Activated naive CD8-positive, alpha-beta T cell treated with anti-CD3 and anti-CD28 coated beads, Interleukin-2, amount 50 U/mL, for 16 hours (primary cell): Measurements from ENCODE around the gene IER5.
"Not testable (repeated sequence)": the region's sequence is repeated elsewhere in the genome, so short reads cannot be mapped to it uniquely, and the experiment has no call there.

Experiments
- DNase-seq: peaks from one replicate; pipeline ENCODE4 v3.0.0-alpha.2; 2020; ENCODE audit warnings: low read depth, low spot score

IER5 gene

DNA sequence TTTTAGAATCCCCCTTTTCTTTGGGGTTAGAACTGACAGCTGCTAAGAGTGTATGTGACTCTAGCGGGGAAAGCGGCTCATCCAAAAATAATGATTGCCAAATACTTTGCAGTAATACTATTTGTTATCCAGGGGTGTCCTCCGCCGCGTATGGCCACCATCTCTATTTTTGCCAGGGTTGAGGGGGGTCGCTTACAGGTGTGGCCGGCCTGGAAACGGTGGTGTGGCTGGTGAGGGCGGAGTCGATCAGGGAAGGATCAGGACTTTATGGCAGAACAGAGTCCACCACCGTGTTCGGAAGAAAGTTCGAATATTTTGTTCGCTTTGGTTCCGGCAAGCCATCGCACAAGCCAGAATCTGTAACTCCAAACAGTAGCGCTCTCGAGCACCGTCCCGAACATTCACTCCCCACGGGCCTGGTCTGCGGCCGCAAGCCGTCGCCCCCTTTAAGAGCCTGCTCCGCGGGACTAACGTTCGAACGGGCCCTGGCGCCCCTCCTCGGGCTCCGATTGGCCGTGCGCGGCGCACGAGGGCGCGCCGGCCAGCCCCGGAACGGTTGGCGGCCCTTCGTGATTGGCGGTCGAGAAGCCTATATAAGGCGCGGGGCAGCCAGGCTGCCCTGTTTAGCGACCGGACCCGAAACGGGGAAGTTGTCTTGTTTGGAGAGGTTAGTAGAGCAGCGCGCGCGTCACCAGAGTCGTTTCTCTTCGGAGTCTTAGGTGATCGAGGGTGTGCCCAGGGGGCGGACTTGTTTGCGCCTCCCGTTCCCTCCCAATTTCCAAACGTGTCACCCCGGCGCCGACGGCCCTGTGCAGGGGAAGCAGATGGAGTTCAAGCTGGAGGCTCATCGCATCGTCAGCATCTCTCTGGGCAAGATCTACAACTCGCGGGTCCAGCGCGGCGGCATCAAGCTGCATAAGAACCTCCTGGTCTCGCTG, at the start of gene IER5:
Gene IER5, plus strand, starts transcription at position 622 of the 938 bp plus-strand sequence. Its CDS starts 203 bp downstream, at position 825.
- peak; percentile 89 for DNase-seq

DNA sequence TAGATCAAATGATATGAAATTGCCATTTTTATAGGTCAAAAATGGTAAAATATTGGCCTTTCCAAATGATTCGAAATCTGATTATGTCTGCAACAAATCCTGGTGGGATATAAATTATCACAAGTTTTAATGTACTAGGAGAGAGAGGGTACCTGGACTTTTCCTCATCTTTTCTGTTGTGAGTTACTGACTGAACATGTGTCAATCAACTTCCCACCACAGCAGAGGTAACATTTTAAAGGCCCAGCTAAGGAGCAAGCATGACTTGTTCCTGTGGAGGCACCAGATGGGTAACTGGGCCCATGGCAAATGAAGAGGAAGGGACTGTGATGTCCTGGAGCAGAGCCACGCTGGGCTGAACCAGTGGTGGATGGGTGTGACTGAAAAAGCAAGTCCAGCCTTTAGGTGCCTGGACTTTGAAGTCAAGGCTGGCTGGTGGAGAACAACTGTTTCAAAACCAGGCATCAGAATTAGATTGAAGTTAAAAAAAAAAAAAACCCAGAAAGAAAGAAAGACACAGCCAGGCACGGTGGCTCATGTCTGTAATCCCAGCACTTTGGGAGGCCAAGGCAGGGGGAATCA, 48.1 kb upstream of the IER5 start:
- DNase-seq = no peak

DNA sequence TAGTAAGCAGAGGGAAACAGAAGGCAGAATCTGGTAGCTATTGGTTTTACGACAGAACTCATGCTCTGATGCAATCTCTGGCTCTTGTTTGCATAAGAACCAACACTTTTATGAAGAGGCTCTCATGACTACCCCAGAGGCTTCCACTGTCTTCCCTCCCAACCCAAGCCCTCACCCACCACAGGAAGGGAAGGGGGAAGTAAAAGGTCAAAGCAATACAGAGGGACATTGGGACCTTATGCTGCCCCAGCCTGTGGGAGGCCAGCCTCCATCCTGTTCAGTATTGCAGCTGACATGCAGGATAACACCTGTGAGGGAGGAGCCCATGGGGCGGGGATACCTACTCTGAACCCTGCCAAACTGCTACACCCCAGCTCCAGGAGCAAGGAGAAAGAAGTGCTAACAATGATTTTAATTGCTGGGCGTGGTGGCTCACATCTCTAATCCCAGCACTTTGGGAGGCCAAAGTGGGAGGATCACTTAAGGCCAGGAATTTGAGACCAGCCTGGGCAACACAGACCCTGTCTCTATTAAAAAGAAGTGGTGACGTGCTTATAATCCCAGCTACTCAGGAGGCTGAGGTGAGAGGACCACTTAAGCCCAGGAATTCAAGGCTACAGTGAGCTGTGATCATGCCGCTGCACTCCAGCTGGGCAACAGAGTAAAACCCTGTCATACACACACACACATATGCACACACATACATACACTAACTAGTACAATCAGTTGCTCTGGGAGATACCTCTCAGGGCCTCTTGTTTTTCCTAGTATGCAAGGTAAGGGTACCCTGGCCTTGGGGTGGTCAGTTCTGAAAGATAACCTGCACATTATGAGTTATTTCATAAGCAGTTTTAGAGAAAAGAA, 45.2 kb upstream of the IER5 start:
- no peak for DNase-seq

DNA sequence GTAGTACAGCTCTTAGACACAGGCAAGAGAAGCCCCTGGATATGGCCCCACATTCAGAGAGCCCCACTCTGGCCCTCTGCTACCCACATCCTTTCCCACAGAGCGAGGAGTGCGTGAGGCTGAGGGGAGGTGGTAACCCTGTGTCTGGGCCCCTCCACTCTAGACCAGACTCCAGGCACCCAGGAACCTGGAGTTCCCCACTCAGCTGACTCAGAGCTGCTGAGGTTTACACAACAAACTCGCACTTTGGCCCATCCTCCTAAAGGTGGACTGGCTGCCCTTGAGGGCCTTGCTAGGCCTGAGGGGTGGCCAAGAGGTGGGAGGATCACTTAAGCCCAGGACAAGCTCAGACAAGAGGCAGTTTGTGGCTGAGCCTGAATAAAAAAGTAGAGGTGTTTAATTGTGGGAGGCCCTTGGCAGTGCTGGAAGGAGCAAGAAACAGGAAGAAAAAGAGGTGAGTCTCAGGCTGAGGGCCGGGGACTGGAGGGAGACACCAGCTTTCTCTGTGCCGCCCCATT, 44.0 kb upstream of the IER5 start:
- DNase-seq = peak; percentile 14

DNA sequence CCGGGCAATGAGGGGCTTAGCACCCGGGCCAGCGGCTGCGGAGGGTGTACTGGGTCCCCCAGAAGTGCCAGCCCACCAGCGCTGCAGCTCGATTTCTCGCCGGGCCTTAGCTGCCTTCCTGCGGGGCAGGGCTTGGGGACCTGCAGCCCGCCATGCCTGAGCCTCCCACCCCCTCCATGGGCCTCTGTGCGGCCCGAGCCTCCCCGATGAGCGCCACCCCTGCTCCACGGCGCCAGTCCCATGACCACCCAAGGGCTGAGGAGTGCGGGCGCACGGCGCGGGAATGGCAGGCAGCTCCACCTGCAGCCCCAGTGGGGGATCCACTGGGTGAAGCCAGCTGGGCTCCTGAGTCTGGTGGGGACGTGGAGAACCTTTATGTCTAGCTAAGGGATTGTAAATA, 42.6 kb upstream of the IER5 start:
- DNase-seq = not testable (repeated sequence)

DNA sequence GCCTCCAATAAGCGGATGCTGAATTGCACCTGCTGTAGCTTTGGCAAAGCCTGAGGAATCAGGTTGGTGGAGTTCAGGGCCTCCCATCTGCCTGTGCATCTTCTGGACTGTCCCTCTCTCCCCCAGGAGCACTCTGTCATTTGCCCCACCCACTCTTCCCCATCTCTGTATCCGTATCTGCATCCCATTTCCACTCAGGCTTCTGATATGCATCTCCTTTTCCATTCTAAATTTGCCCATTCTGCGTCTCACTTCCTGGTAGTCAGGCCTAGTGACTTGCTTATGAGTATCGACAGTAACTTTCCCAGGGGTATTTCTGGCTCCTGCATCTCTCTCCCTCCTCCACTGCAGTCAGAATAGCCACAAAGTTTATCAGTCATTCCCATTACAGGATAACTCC, 39.1 kb upstream of the IER5 start:
- DNase-seq = no peak

DNA sequence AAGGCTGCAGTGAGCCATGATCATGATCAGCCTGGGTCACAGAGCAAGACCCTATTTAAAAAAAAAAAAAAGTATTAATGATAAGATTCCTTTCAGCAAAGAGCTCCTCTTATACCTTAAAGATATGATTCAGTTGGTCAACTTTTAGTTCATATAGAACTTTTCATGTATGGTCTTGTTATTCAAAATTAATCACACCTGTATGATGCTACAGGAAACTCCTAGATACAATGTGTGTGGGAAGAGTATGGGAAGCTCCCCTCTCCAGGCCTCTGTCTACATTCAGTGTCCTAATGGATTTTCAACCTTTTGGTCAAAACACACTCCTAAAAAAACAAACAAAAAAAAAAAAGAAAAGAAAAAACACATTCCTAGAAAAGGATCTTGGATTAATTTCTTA, 37.6 kb upstream of the IER5 start:
- DNase-seq = no peak

DNA sequence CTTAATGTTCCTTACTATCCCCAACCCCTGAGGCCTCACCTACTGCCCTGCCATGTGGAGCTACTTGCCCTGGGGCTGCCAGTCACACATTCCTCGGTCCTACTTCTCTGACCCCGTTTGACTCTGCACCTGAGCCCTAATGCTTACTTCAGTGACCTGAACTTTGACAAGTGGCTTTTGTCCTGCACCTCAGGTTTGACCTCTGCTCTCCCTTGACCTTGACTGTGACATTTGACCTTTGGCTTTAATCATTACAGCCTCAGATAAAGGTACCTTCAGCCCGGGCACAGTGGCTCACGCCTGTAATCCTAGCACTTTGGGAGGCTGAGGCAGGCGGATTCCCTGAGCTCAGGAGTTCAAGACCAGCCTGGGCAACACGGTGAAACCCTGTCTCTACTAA, 31.9 kb upstream of the IER5 start:
- no peak for DNase-seq

DNA sequence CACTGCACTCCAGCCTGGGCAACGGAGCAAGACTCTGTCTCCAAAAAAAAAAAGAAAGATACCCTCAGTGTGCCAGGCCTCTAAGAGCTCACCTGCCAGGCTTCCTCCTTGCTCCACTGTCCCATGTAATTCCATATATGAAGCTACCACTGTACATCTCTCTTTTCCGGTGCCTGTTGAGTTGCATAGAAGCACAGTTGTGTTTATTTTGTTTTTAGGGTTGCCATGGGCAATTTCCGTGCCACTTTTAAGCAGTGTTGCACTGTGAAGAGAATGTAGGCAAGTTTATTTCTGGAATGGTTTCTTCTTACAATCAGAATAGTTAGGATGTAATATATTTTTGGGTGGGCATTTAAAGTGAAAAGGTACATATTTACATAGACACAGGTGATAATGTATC, 31.4 kb upstream of the IER5 start:
- no peak for DNase-seq

DNA sequence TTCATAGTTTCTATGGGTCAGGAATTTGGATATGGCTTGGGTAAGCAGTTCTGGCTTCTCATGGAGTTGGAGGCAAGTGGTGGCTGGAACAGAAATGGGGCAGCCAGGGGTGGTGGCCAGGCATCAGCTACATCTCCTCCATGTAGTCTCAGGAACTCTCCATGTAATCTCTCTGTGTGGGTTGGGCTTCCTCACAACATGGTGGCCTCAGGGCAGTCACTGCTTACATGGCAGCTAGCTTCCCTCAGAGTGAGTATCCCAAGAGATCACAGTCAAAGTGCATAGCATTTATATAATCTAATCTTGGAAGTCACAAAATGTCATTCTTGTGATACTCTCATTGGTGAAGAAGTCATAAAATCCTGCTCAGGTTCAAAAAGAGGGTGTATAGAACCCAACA, 29.1 kb upstream of the IER5 start:
- no peak for DNase-seq

DNA sequence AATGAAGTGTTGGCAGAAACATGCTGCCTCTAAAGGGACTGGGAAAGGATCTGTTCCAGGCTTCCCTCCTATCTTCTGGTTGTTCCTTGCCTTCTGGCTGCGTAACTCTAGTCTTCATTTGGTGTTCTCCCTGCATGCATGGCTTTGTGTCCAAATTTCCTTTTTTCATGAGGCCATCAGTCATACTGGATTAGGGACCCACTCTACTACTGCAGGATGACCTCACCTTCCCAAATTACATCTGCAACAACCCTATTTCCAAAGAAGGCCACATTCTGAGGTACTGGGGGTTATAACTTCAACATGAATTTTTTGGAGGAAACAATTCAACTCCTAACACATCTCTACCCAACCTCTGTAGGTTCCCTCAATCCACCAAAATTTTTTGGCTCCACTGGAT, 28.4 kb upstream of the IER5 start:
- no peak for DNase-seq

DNA sequence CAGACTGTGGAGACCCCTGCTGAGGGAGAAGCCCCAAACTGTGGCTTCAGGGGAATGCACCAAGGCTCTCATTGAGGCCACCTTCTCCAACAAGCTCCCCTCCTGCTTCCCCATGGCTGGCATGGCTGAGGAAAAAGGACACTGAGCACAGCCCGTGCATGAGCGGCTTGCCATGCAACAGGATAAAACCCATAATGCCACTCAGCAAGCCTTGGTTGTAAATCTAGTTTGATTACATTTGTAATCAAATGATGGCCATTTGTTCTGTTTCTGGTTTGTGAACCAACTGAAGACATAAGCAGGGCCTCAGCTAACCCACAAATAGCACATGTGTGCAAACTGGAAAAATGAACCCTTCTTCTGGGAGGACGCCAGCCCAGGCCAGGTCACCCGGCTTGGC, 27.6 kb upstream of the IER5 start:
- DNase-seq = not testable (repeated sequence)

DNA sequence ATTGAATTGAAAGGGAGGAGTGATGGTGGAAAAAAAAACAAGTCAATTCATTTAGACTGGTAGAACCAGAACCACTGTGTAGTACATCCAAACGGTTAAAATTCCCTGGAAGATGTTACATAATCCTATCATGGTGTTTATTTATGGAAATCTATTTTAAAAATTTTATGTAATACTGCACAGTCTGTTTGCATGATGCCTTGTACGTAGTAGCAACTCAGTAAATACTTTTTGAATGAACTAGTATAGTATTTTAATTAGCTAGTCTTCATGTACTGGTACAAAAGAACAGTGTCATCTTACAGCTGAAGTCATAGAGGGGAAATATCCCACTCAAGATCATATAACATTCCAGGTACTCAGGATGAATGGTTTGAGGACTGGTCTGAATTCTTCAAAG, 27.0 kb upstream of the IER5 start:
- no peak for DNase-seq

DNA sequence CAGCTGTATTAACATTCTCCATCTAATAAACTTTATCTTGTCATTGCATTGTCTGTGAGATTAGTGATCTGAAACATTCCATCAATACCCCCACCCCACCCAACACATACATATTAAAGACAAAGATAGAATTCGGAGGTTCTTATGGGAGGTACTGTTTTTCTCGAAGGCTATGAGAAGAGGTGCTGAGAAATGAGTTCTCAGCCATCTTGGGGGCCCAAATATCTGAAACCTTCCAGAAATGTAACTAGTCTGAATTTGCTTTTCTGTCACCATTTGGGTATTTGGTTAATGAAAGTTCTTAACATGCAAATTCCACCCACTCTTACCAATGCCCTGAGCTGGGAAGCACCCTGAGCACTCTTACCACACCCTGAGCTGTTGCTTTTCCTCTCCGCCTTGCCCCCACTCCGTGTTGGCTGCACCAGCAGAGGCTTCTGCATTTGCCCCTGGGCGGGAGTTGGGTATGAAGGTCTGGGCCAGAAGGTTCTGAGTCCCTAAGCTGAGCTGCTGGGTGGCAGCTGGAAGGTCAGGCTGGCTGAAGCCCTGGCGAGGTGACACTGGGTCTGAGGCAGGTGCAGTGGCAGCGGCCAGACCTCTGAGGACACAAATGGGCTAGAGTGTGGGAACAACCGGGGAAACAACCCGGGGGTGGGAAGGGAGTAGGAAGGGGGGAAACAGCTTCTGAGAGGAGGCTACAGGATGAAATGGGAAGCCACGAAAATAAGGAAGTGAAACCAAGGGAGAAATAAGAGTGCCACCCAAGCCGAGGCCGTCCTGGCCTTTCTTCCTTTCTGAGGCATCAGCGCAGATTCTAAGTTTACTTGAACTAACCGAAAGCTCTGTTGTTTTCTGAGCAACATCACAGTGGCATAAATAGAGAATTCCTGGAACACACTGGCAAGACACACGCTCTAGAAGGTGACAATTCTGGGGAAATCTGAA, 26.3 kb upstream of the IER5 start:
- no peak for DNase-seq

DNA sequence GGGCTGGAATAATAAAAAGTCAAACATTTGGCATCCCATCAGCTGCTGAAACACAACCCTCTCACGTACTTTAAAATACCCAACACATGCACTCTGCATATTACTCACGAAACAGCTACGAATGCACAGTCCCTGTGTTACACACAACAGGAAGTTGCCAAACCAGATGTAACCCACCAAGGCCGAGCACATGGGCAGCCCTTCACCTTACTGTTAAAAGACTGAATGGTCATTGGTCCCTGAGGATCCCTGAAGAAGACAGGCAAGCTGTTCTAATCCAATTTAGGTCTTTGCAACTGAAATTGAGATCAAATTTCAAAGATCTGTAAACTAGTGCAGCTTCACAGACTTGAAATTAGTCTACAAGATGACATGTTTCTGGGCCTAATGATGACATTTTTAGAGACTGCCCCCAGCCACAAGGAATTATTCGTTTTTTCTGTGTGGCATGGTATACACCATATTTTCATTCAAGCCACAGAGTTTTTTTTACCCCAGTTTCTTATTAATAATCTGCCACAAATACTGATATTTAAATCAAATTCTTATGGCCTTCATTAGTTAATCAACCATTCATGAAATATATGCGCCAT, 25.6 kb upstream of the IER5 start:
- no peak for DNase-seq

DNA sequence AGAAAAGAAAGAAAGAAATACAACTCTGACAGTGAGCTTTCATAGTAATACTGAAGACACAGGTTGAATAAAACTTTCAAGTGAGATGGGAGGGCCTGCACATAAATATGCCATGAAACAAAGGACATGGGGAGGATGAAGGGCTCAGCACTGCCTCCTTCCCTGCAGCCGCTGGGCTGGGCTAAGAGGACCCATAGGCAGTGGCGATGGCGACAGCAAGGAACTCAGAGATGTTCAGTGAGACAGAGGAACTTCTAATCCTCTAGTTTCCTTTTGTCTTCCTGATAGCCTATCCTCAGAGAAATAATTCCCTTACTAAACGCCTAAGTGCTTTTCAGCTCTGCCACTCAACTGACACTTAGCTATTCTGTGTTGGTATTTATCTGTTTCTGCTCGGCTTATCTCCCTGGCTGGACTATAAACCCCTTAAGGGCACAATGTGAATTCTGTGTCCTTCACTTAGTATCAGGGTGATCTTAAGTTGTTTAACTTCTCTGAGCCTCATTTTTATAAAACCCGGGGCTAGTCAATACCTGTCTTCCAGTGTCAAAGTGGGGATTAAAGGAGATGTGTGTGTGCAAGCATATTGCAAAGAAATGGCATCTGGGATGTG, 24.4 kb upstream of the IER5 start:
- DNase-seq = no peak

DNA sequence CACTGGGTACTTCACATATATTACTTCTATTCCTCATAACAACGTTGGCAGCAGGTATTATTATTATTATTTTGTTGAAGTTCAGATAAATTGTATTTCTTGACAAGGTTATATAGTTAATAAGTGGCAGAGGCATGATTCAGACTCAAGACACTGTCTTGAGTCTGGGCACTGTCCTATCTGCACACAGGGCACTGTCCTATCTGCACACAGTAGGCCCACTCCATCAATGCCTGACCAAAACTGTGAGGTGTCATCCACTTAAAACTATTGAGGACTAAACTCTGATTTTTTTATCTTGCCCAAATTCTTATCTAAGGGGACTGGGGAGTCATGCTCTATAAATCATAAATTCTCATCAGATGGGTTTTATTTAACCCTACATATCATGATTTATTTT, 23.8 kb upstream of the IER5 start:
- DNase-seq = no peak

DNA sequence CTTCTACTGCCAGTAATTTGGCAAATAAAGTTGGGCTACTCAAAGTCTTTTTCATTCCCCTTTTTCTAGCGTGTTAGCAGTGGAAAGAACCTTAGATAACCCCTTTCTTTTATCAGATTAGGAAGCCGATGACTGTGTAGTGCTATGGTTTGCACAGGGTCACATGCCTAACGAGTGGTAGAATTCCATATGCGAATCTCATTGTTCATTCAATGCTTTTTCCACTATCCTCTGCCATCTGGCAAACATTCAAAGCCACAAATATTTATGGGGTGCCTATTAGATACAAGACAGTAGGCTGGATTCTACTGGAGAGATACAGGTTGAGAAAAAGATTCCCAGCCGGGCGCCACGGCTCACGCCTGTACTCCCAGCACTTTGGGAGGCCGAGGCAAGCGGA, 14.9 kb upstream of the IER5 start:
- DNase-seq = no peak

DNA sequence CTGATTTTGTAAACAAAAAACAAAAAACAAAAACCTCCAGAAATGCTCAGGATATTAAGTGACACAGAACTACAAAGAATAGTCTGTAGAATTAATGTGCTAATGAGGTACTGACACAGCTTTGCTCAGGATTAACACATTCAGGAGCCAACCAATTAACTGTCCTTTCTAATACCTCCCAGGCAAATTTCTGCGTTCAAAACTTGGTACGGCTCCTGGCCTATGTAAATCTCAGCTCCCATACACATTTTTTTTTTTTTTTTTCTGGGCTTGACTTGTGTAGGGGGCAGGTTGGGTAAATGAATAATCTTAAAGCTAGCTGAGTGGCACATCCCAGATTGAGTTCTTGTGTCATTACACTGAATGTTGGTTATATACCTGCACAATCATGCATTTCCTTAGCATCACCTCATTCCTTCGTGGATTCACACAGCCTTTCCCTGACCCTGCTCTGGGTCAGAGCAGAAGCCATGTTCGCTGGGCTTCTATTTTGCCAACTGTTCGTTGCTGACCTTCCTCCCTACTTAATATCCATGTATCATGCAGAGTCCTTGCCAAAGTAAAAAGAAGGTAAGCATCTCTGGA, 12.6 kb upstream of the IER5 start:
- DNase-seq = no peak

DNA sequence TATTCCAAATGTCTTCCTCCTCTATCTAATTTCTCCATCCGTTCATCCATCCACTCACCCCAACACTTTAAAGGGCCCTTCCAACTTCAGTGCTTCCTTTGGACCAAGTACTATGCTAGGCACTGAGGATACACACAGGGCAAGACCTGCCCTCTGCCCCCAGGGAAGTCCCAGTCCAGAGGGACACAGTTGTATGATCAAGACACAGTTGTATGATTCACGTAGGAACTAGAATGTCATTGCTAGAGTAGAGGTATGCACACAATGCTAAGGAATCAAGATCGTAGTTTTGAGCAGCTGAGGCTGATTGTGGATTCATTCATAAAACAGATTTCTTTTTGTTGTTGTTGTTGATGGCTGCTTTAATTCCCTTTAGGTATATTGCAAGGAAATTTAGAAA, 11.6 kb upstream of the IER5 start:
- no peak for DNase-seq
